Tibial nerve (tissue), 4 donors: ENCODE measurements around the gene SRPK1. TPM values are rescaled to one million over a fixed set of nuclear protein-coding genes. Genes with fewer than 3 reads are reported as not detected.

Source experiments
- DNase-seq, 2 donors: peaks; one replicate each; pipeline ENCODE4 v3.0.0-alpha.2; 2019; ENCODE audit warnings: low spot score in 2 of 2
- H3K27ac ChIP-seq, 4 donors: fragments of 200-600 bp; sonication (generic) in 3 of 4; one replicate each; pipeline ENCODE4 v1.5.1; 2017 to 2019; ENCODE audit warnings: mild to moderate bottlenecking in 1 of 4
- H3K27me3 ChIP-seq, 2 donors: fragments of 200-600 bp; sonication (generic) in 1 of 2; one replicate each; pipeline versions ENCODE4 v1.5.1 to v1.6.0; 2017 to 2019
- H3K36me3 ChIP-seq, 3 donors: fragments of 200-600 bp; sonication (generic); one replicate each; pipeline ENCODE4 v1.5.1; 2018 to 2019
- H3K4me1 ChIP-seq, 4 donors: fragments of 200-600 bp; sonication (generic) in 3 of 4; one replicate each; pipeline ENCODE4 v1.5.1; 2017 to 2019
- H3K4me3 ChIP-seq, 4 donors: fragments of 200-600 bp; sonication (generic) in 3 of 4; one replicate each; pipeline ENCODE4 v1.5.1; 2017 to 2019; ENCODE audit warnings: mild to moderate bottlenecking in 1 of 4, moderate library complexity in 1 of 4
- H3K9me3 ChIP-seq, 4 donors: fragments of 200-600 bp; sonication (generic) in 3 of 4; one replicate each; pipeline ENCODE4 v1.5.1; 2017 to 2019
- CTCF ChIP-seq, 5 experiments: fragments of 200-600 bp in 3 of 5; fragments of 450-650 bp in 2 of 5; sonication (generic) in 3 of 5; IDR thresholded peaks; one replicate each; pipeline ENCODE4 v1.5.1; 2016 to 2019; ENCODE audit warnings: antibody characterized with exemption in 5 of 5, mild to moderate bottlenecking in 3 of 5, moderate library complexity in 2 of 5
- EP300 ChIP-seq, 2 donors: sonication (generic); formaldehyde crosslinking; IDR thresholded peaks; one replicate each; pipeline ENCODE4 v1.6.1; 2017; ENCODE audit warnings: antibody characterized with exemption in 2 of 2, mild to moderate bottlenecking in 1 of 2
- POLR2A ChIP-seq, 2 donors: fragments of 450-650 bp; IDR thresholded peaks; one replicate each; pipeline ENCODE4 v1.6.1; 2017; ENCODE audit warnings: antibody characterized with exemption in 2 of 2, mild to moderate bottlenecking in 2 of 2, moderate library complexity in 2 of 2
- WGBS, 2 donors: methylation state at CpG; one replicate each; pipeline ENCODE4 v1.1.5; 2018; 5-methylcytosine and 5-hydroxymethylcytosine counted together
- total RNA-seq, 4 donors: library from RNA; depleted of rRNA; stranded (reverse); fragments of >200 nt; gene quantifications; one replicate each; pipeline ENCODE4 v1.1.0, GENCODE V29; 2016

The SRPK1 gene
- total RNA-seq, 4 donors from 2014 or later, result 23.2 to 48.0 (median 40.2) TPM

- H3K27me3 ChIP-seq, result peaks cover 0 to 2% of the 10 kb centered on the region in 2 donors
- no peak overlapping the region for H3K4me3 ChIP-seq
- no peaks in the 10 kb centered on the region for H3K36me3 ChIP-seq
- 88 to 89% methylated on average over 17 of the region's 17 CpGs for WGBS, 2 donors
- H3K4me1 ChIP-seq, result no peaks in the 10 kb centered on the region
- DNase-seq, result no peak
- H3K27ac ChIP-seq, result no peak overlapping the region
- no peak for TF ChIP-seq CTCF (IDR thresholded peaks at IDR 0.05)
- TF ChIP-seq POLR2A (IDR thresholded peaks at IDR 0.05), result no peak
- TF ChIP-seq EP300 (IDR thresholded peaks at IDR 0.05), result no peak
- no peaks in the 10 kb centered on the region for H3K9me3 ChIP-seq
Observed at GRCh38 chr6:35794536-35795452, 126.1 kb downstream of the SRPK1 start.

GRCh38 chr6:35790683-35791082, 130.2 kb downstream of the SRPK1 start:
- no peak overlapping the region for H3K4me3 ChIP-seq
- H3K36me3 ChIP-seq, result no peaks in the 10 kb centered on the region
- no peak overlapping the region for H3K27ac ChIP-seq
- no peak for DNase-seq
- TF ChIP-seq EP300 (IDR thresholded peaks at IDR 0.05), result no peak
- TF ChIP-seq CTCF (IDR thresholded peaks at IDR 0.05), result no peak
- TF ChIP-seq POLR2A (IDR thresholded peaks at IDR 0.05), result no peak
- peaks cover 0 to 40% of the 10 kb centered on the region in 2 donors for H3K27me3 ChIP-seq
- WGBS, 2 donors, result 48 to 63% methylated on average over 5 of the region's 5 CpGs
- no peaks in the 10 kb centered on the region for H3K9me3 ChIP-seq
- H3K4me1 ChIP-seq, result no peaks in the 10 kb centered on the region

- TF ChIP-seq POLR2A (IDR thresholded peaks at IDR 0.05), result no peak
- TF ChIP-seq CTCF (IDR thresholded peaks at IDR 0.05), result no peak
- no peak for TF ChIP-seq EP300 (IDR thresholded peaks at IDR 0.05)
- no peaks in the 10 kb centered on the region for H3K9me3 ChIP-seq
- 66 to 72% methylated on average over 4 of the region's 4 CpGs for WGBS, 2 donors
- H3K27ac ChIP-seq, result no peak overlapping the region
- no peaks in the 10 kb centered on the region for H3K36me3 ChIP-seq
- H3K27me3 ChIP-seq, result peaks cover 0 to 49% of the 10 kb centered on the region in 2 donors
- no peak overlapping the region for H3K4me3 ChIP-seq
- H3K4me1 ChIP-seq, result no peaks in the 10 kb centered on the region
- DNase-seq, result no peak
Observed at GRCh38 chr6:35788423-35788982, 132.4 kb downstream of the SRPK1 start.

- H3K9me3 ChIP-seq, result no peaks in the 10 kb centered on the region
- no peaks in the 10 kb centered on the region for H3K4me1 ChIP-seq
- H3K4me3 ChIP-seq, result no peak overlapping the region
- peaks cover 0 to 53% of the 10 kb centered on the region in 2 donors for H3K27me3 ChIP-seq
- no peak for DNase-seq
- no peak overlapping the region for H3K27ac ChIP-seq
- TF ChIP-seq EP300 (IDR thresholded peaks at IDR 0.05) (no peak), POLR2A (IDR thresholded peaks at IDR 0.05) (no peak), CTCF (IDR thresholded peaks at IDR 0.05) (no peak)
- H3K36me3 ChIP-seq, result no peaks in the 10 kb centered on the region
- WGBS, 2 donors, result 85% methylated on average over 13 of the region's 13 CpGs
Observed at GRCh38 chr6:35787266-35788218, 133.4 kb downstream of the SRPK1 start.
